HG03139 (cell line): ENCODE results near the gene HSPA1L.
A peak's percentile ranks its signal among the peaks of the same experiment; 100 is the strongest.
"Not testable (repeated sequence)": the region's sequence is repeated elsewhere in the genome, so short reads cannot be mapped to it uniquely, and the experiment has no call there.

ENCODE experiments used
- ATAC-seq: cut with Tn5 transposase; IDR thresholded peaks from one replicate; pipeline ENCODE4 v1.9.1; 2021; ENCODE audit not compliant: unreplicated experiment

HSPA1L gene

GRCh38 chr6:31837369-31838113, 22.5 kb upstream of the HSPA1L start:
- no peak for ATAC-seq

DNA sequence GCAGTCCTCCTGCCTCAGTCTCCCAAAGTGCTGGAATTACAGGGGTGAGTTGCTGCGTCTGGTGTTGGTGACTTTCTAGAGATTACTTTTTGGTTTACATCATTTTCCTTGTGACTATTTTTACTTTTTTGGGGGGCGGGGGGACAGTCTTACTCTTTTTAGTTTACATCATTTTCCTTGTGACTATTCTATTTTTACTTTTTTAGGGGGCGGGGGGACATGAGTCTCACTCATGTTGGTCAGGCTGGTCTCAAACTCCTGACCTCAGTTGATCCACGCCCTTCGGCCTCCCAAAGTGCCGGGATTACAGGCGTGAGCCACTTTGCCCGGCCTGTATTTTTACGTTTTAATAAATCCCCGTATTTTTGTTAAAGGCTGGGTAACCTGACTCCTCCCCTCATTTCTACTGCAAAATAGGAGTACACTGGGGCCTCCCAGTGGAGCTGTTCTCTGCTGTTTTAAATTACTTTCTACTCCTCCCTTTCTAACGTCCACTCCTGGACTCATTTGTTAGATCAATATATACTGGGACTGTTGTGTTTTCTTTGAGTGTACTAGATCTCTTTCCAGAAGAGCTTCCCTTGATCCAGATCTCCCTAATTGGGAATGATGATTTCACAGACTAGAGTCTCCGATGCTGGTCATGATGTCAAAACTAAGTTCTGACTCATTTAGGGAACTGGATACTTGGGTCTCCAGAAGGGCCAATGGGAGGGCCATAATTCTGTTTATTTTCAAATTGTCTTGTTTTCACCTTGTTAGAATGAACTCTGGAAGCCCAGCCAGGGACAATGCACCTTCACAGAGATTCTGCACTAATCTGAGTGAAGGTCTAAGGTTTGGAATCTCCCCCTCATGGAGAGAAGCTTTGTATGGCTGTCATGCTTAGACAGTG, 21.6 kb upstream of the HSPA1L start:
- no peak for ATAC-seq

DNA sequence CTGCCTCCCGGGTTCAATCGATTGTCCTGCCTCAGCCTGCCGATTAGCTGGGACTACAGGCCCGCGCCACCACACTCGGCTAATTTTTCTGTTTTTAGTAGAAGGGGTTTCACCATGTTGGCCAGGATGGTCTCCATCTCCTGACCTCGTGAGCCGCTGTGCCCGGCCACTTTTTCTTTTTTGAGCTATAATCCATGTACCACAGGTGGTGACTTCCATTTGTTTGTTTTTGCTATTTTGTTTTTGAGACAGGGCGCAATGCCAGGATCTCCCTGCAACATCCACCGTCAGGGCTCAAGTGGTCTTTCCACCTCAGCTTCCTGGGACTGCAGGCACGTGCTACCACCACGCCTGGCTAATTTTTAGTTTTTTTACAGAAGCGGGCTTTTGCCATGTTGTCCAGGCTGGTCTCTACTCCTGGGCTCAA, 21.0 kb upstream of the HSPA1L start:
- no peak for ATAC-seq

GRCh38 chr6:31834367-31835250, 19.5 kb upstream of the HSPA1L start:
- ATAC-seq: peak; percentile 37

GRCh38 chr6:31831350-31832215, 16.5 kb upstream of the HSPA1L start:
- no peak for ATAC-seq

DNA sequence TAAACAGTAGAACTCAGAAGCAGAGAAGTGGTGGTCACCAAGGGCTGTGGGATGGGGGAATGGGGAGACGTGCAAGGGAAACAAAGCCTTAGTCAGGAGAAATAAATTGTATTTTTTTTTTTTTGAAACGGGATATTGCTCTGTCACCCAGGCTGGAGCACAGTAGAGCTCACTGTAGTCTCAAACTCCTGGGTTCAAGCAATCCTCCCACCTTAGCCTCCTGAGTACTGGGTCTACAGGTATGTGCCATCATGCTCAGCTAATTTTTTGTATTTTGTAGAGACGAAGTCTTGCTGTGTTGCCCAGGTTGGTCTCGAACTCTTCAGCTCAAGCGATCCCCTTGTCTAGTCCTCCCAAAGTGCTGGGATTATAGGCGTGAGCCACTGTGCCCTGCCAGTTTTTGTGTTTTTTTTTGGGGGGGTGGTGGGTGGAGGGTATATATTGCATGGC, 15.8 kb upstream of the HSPA1L start:
- no peak for ATAC-seq

GRCh38 chr6:31829633-31830283, 14.7 kb upstream of the HSPA1L start:
- ATAC-seq: no peak

- peak; percentile 52 for ATAC-seq
Measured at GRCh38 chr6:31827286-31828079, 12.4 kb upstream of the HSPA1L start, which contains the start of gene HSPA1B. Gene HSPA1B, plus strand, starts transcription at chr6:31827738. Its CDS starts 213 bp downstream, at chr6:31827951.

GRCh38 chr6:31826793-31827285, 11.8 kb upstream of the HSPA1L start:
- no peak for ATAC-seq

DNA sequence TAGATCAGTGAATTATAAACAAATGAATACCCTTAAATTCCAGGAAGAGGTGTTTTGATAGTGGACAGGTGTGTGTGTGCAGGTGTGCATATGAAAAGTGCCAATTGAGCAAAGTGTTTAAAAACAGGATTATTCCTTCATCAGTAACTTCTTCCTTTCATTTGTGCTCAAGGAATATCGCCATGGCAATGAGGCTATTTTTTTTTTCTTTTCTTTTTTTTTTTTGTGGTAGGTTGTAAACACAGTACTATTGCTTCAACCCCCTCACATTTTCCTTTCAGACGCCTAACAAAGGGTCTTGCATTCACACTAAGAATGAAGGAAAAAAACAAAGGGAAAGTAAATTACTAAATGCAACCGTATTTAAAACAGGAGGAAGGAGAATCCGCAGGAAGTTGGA, 10.5 kb upstream of the HSPA1L start:
- no peak for ATAC-seq

DNA sequence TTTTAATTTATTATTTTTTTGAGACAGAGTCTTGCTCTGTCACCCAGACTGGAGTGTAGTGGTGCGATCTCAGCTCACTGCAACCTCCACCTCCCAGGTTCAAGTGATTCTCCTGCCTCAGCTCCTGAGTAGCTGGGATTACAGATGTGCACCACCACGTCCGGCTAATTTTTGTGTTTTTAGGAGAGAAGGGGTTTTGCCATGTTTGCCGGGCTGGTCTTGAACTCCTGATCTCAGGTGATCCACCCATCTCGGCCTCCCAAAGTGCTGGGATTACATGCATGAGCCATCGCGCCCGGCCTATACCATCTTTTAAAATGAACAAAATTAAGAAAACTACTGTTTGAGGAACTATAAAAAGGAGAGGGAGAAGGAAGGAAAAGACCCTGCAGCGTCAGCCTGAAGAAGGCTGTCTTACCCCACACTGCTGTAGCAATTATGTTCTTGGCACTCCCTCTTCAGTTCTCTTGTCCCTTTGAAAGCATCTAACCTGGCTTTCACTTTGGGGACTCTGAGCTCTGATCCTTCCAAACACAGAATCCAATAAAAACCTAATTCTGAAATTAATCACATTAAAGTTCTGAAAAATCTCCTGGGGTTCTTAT, 8.6 kb upstream of the HSPA1L start:
- not testable (repeated sequence) for ATAC-seq

- ATAC-seq: no peak
Measured at GRCh38 chr6:31822036-31822821, 7.1 kb upstream of the HSPA1L start.

GRCh38 chr6:31821301-31822035, 6.4 kb upstream of the HSPA1L start:
- no peak for ATAC-seq

DNA sequence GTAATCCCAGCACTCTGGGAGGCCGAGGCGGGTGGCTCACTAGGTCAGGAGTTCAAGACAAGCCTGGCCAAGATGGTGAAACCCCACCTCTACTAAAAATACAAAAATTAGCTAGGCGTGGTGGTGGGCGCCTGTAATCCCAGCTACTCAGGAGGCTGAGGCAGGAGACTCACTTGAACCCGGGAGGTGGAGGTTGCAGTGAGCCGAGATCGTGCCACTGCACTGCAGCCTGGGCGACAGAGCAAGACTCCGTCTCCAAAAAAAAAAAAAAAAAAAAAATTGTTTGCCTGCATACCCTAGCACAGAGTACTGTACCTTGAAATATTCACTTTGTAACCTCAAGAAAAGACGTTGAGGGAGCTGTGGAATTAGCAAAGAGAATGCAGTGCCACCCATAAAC, 5.3 kb upstream of the HSPA1L start:
- not testable (repeated sequence) for ATAC-seq

- ATAC-seq: no peak
Measured at GRCh38 chr6:31819871-31820299, 4.8 kb upstream of the HSPA1L start.

GRCh38 chr6:31817929-31818511, 2.9 kb upstream of the HSPA1L start:
- not testable (repeated sequence) for ATAC-seq
